Effector memory CD8-positive, alpha-beta T cell (primary cell): ENCODE measurements around the gene ZBTB8A.
"Not testable (repeated sequence)": the region's sequence is repeated elsewhere in the genome, so short reads cannot be mapped to it uniquely, and the experiment has no call there.

Experiments
- ATAC-seq: fragments of 150-1000 bp; cut with Tn5 transposase; replicated peaks from 2 replicates; pipeline ENCODE4 v1.10.0; 2021; ENCODE audit warnings: mild to moderate bottlenecking, moderate library complexity
- DNase-seq, 3 experiments: peaks; one replicate each; pipeline ENCODE4 v3.0.0; 2021
- H3K27ac Mint-ChIP-seq, 2 donors: one replicate each; pipeline ENCODE4 v1.8.0; 2022; ENCODE audit warnings: mild to moderate bottlenecking in 2 of 2, mixed read lengths in 2 of 2, moderate library complexity in 2 of 2
- H3K27me3 Mint-ChIP-seq, 2 donors: one replicate each; pipeline ENCODE4 v1.8.0; 2022; ENCODE audit warnings: mixed read lengths in 2 of 2
- H3K36me3 Mint-ChIP-seq: one replicate; pipeline ENCODE4 v1.8.0; 2022; ENCODE audit warnings: mild to moderate bottlenecking, moderate library complexity, mixed read lengths; ENCODE audit not compliant: insufficient read depth
- H3K4me1 Mint-ChIP-seq, 2 donors: one replicate each; pipeline ENCODE4 v1.8.0; 2022; ENCODE audit warnings: low read depth in 2 of 2, mixed read lengths in 2 of 2
- H3K4me3 Mint-ChIP-seq, 2 donors: one replicate each; pipeline ENCODE4 v1.8.0; 2022; ENCODE audit warnings: mild to moderate bottlenecking in 2 of 2, mixed read lengths in 2 of 2, moderate library complexity in 2 of 2
- H3K9me3 Mint-ChIP-seq, 2 donors: one replicate each; pipeline ENCODE4 v1.8.0; 2022; ENCODE audit warnings: mixed read lengths in 2 of 2

ZBTB8A gene

GRCh38 chr1:32516402-32516801, 22.8 kb upstream of the ZBTB8A start:
- DNase-seq (no peak), ATAC-seq (no peak)
- peaks cover 17 to 19% of the 10 kb centered on the region in 2 donors for H3K27me3 Mint-ChIP-seq
- no peaks in the 10 kb centered on the region for H3K9me3 Mint-ChIP-seq
- H3K27ac Mint-ChIP-seq = no peak overlapping the region
- H3K36me3 Mint-ChIP-seq = no peaks in the 10 kb centered on the region
- no peak overlapping the region for H3K4me3 Mint-ChIP-seq
- H3K4me1 Mint-ChIP-seq = peaks cover 2 to 6% of the 10 kb centered on the region in 2 donors

DNA sequence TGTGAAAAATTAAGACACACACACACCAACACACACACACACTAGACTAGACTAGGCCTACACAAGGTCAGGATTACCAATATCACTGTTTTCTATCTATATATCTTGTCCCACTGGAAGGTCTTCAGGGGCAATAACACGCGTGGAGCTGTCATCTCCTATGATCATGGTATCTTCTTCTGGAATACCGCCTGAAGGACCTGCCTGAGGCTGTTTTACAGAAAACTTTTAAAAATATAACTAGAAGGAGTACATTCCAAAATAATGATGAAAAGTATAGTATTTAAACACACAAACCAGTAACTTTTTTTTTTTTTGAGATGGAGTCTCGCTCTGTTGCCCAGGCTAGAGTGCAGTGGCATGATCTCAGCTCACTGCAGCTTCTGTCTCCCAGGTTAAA, 20.3 kb upstream of the ZBTB8A start:
- Mint-ChIP-seq H3K4me1 (peaks cover 3 to 6% of the 10 kb centered on the region in 2 donors), H3K4me3 (no peak overlapping the region), H3K9me3 (no peaks in the 10 kb centered on the region), H3K27me3 (peaks cover 6 to 16% of the 10 kb centered on the region in 2 donors), H3K36me3 (no peaks in the 10 kb centered on the region), H3K27ac (no peak overlapping the region)
- DNase-seq (no peak), ATAC-seq (no peak)

GRCh38 chr1:32521165-32521564, 18.1 kb upstream of the ZBTB8A start:
- H3K27ac Mint-ChIP-seq = peak overlapping the region in 1 of 2 donors; percentile 44
- H3K4me1 Mint-ChIP-seq = peaks cover 3 to 6% of the 10 kb centered on the region in 2 donors
- H3K4me3 Mint-ChIP-seq = peak overlapping the region; percentile 69 to 73
- no peaks in the 10 kb centered on the region for H3K36me3 Mint-ChIP-seq
- ATAC-seq = no peak
- DNase-seq = no peak
- peaks cover 2 to 20% of the 10 kb centered on the region in 2 donors for H3K27me3 Mint-ChIP-seq
- H3K9me3 Mint-ChIP-seq = no peaks in the 10 kb centered on the region

- DNase-seq = no peak
- H3K27me3 Mint-ChIP-seq = peaks cover 6 to 24% of the 10 kb centered on the region in 2 donors
- H3K9me3 Mint-ChIP-seq = no peaks in the 10 kb centered on the region
- H3K27ac Mint-ChIP-seq = no peak overlapping the region
- no peaks in the 10 kb centered on the region for H3K36me3 Mint-ChIP-seq
- H3K4me3 Mint-ChIP-seq = no peak overlapping the region
- peaks cover 3 to 6% of the 10 kb centered on the region in 2 donors for H3K4me1 Mint-ChIP-seq
- ATAC-seq = no peak
Observed at GRCh38 chr1:32525053-32525452, 14.2 kb upstream of the ZBTB8A start.

DNA sequence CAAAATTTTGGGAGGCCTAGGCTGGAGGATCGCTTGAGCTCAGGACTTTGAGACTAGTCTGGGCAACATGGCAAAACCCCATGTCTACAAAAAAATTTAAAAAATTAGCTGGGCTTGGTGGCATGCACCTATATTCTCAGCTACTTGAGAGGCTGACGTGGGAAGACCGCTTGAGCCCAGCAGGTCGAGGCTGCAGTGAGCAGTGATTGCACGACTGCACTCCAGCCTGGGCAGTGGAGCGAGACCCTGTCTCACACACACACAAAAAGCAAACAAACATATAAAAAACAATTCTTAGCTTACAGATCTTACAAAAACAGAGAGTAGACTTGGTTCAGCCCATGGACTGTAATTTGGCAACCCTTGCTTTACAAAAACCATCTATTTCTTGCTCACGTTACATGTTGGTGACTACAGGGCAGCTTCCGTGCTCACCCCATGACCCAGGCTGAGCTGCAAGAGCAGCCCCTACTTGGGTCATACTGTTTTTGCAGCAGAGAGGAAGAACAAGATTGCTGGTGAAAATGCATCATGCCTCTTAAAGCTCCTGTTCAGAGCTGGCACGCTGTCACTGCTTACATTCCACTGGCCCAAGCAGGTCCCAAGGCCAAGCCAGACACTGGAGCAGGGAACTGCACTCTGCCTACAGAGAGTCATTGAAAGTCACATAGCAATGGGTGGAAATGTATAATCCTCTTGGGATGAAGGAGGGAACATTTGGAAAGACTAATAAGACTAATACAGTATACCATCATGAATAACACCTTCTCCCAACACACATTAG, 13.4 kb upstream of the ZBTB8A start:
- H3K4me1 Mint-ChIP-seq = peaks cover 2 to 3% of the 10 kb centered on the region in 2 donors
- no peaks in the 10 kb centered on the region for H3K36me3 Mint-ChIP-seq
- no peak for DNase-seq
- H3K27ac Mint-ChIP-seq = no peak overlapping the region
- no peak overlapping the region for H3K4me3 Mint-ChIP-seq
- H3K27me3 Mint-ChIP-seq = peaks cover 6 to 24% of the 10 kb centered on the region in 2 donors
- H3K9me3 Mint-ChIP-seq = no peaks in the 10 kb centered on the region
- ATAC-seq = no peak

GRCh38 chr1:32528550-32528949, 10.7 kb upstream of the ZBTB8A start:
- not testable (repeated sequence) for ATAC-seq, H3K9me3 Mint-ChIP-seq, H3K27ac Mint-ChIP-seq, DNase-seq, H3K36me3 Mint-ChIP-seq, H3K4me1 Mint-ChIP-seq, H3K4me3 Mint-ChIP-seq, H3K27me3 Mint-ChIP-seq

GRCh38 chr1:32533792-32534327, 5.4 kb upstream of the ZBTB8A start:
- DNase-seq (no peak), ATAC-seq (no peak)
- Mint-ChIP-seq H3K4me1 (peaks cover 0 to under 1% of the 10 kb centered on the region in 2 donors), H3K36me3 (no peaks in the 10 kb centered on the region), H3K9me3 (no peaks in the 10 kb centered on the region), H3K4me3 (no peak overlapping the region), H3K27ac (no peak overlapping the region), H3K27me3 (peaks cover 18 to 20% of the 10 kb centered on the region in 2 donors)

GRCh38 chr1:32536117-32536516, 3.1 kb upstream of the ZBTB8A start:
- no peaks in the 10 kb centered on the region for H3K9me3 Mint-ChIP-seq
- ATAC-seq = no peak
- DNase-seq = no peak
- no peak overlapping the region for H3K27ac Mint-ChIP-seq
- H3K4me1 Mint-ChIP-seq = peaks cover 6 to 8% of the 10 kb centered on the region in 2 donors
- peaks cover 34 to 35% of the 10 kb centered on the region in 2 donors for H3K27me3 Mint-ChIP-seq
- no peak overlapping the region for H3K4me3 Mint-ChIP-seq
- no peaks in the 10 kb centered on the region for H3K36me3 Mint-ChIP-seq

GRCh38 chr1:32536764-32537163, 2.5 kb upstream of the ZBTB8A start:
- peaks cover 6 to 8% of the 10 kb centered on the region in 2 donors for H3K4me1 Mint-ChIP-seq
- H3K9me3 Mint-ChIP-seq = no peaks in the 10 kb centered on the region
- no peak for DNase-seq
- ATAC-seq = no peak
- peaks cover 40 to 41% of the 10 kb centered on the region in 2 donors for H3K27me3 Mint-ChIP-seq
- no peaks in the 10 kb centered on the region for H3K36me3 Mint-ChIP-seq
- no peak overlapping the region for H3K4me3 Mint-ChIP-seq
- H3K27ac Mint-ChIP-seq = no peak overlapping the region

GRCh38 chr1:32539584-32540571, 651 bp downstream of the ZBTB8A start:
- Mint-ChIP-seq H3K27me3 (peaks cover 54% of the 10 kb centered on the region in 2 donors), H3K4me3 (peak overlapping the region; percentile 81 to 82), H3K4me1 (peaks cover 6 to 8% of the 10 kb centered on the region in 2 donors), H3K27ac (peak overlapping the region in 1 of 2 donors; percentile 5), H3K36me3 (no peaks in the 10 kb centered on the region), H3K9me3 (no peaks in the 10 kb centered on the region)
- DNase-seq = no peak
- peak; percentile 63 for ATAC-seq

- Mint-ChIP-seq H3K36me3 (no peaks in the 10 kb centered on the region), H3K9me3 (no peaks in the 10 kb centered on the region), H3K4me3 (peak overlapping the region; percentile 81 to 82), H3K4me1 (peaks cover 6 to 8% of the 10 kb centered on the region in 2 donors), H3K27me3 (peaks cover 52 to 56% of the 10 kb centered on the region in 2 donors), H3K27ac (peak overlapping the region in 1 of 2 donors; percentile 5)
- DNase-seq = no peak
- ATAC-seq = no peak
Observed at GRCh38 chr1:32540605-32541004, 1.4 kb downstream of the ZBTB8A start.

- DNase-seq (no peak), ATAC-seq (no peak)
- H3K9me3 Mint-ChIP-seq = no peaks in the 10 kb centered on the region
- peak overlapping the region in 1 of 2 donors; percentile 5 for H3K4me3 Mint-ChIP-seq
- peaks cover 6 to 8% of the 10 kb centered on the region in 2 donors for H3K4me1 Mint-ChIP-seq
- H3K27ac Mint-ChIP-seq = no peak overlapping the region
- no peaks in the 10 kb centered on the region for H3K36me3 Mint-ChIP-seq
- peaks cover 53 to 57% of the 10 kb centered on the region in 2 donors for H3K27me3 Mint-ChIP-seq
Observed at GRCh38 chr1:32541064-32541566, 1.9 kb downstream of the ZBTB8A start.

- peaks cover 21 to 35% of the 10 kb centered on the region in 2 donors for H3K27me3 Mint-ChIP-seq
- H3K27ac Mint-ChIP-seq = no peak overlapping the region
- no peaks in the 10 kb centered on the region for H3K9me3 Mint-ChIP-seq
- DNase-seq = no peak
- no peak overlapping the region for H3K4me3 Mint-ChIP-seq
- H3K4me1 Mint-ChIP-seq = no peaks in the 10 kb centered on the region
- no peaks in the 10 kb centered on the region for H3K36me3 Mint-ChIP-seq
- no peak for ATAC-seq
Observed at GRCh38 chr1:32546611-32547010, 7.4 kb downstream of the ZBTB8A start.
